Inflammatory macrophage treated with lipopolysaccharide for 1 hour (primary cell): ENCODE results near the gene MAGI1.

Source experiments
- DNase-seq, 2 donors: peaks; one replicate each; pipeline ENCODE4 v3.0.0-alpha.2; 2020 to 2022

MAGI1 gene

GRCh38 chr3:65497846-65498245 lies 540.9 kb downstream of the MAGI1 start:
- no peak for DNase-seq

GRCh38 chr3:65497236-65497635 lies 541.5 kb downstream of the MAGI1 start:
- no peak for DNase-seq

- DNase-seq, result no peak
Measured at GRCh38 chr3:65493938-65494337, 544.8 kb downstream of the MAGI1 start.

- no peak for DNase-seq
Measured at GRCh38 chr3:65493371-65493882, 545.3 kb downstream of the MAGI1 start.

GRCh38 chr3:65492249-65492648 lies 546.5 kb downstream of the MAGI1 start:
- no peak for DNase-seq

GRCh38 chr3:65490114-65490513 lies 548.6 kb downstream of the MAGI1 start:
- no peak for DNase-seq

GRCh38 chr3:65489253-65489652 lies 549.5 kb downstream of the MAGI1 start:
- no peak for DNase-seq

- DNase-seq, result no peak
Measured at GRCh38 chr3:65485826-65486469, 552.8 kb downstream of the MAGI1 start.

GRCh38 chr3:65484964-65485363 lies 553.8 kb downstream of the MAGI1 start:
- no peak for DNase-seq

GRCh38 chr3:65483480-65483879 lies 555.2 kb downstream of the MAGI1 start:
- DNase-seq, result no peak

- DNase-seq, result no peak
Measured at GRCh38 chr3:65483011-65483410, 555.7 kb downstream of the MAGI1 start.

- no peak for DNase-seq
Measured at GRCh38 chr3:65481085-65481484, 557.6 kb downstream of the MAGI1 start.

GRCh38 chr3:65479990-65480389 lies 558.7 kb downstream of the MAGI1 start:
- no peak for DNase-seq

GRCh38 chr3:65478551-65479500 lies 559.9 kb downstream of the MAGI1 start:
- no peak for DNase-seq

GRCh38 chr3:65473736-65474135 lies 565.0 kb downstream of the MAGI1 start:
- no peak for DNase-seq

GRCh38 chr3:65472501-65472900 lies 566.2 kb downstream of the MAGI1 start:
- no peak for DNase-seq

GRCh38 chr3:65466300-65466988 lies 572.3 kb downstream of the MAGI1 start:
- no peak for DNase-seq

GRCh38 chr3:65449841-65450428 lies 588.8 kb downstream of the MAGI1 start:
- no peak for DNase-seq

GRCh38 chr3:65448120-65448519 lies 590.6 kb downstream of the MAGI1 start:
- no peak for DNase-seq

GRCh38 chr3:65445573-65446169 lies 593.0 kb downstream of the MAGI1 start:
- no peak for DNase-seq

- no peak for DNase-seq
Measured at GRCh38 chr3:65444447-65444815, 594.3 kb downstream of the MAGI1 start.

- DNase-seq, result no peak
Measured at GRCh38 chr3:65443739-65444446, 594.8 kb downstream of the MAGI1 start.
